D721Med (cell line): Measurements from ENCODE around the gene C1orf115.
A peak's percentile ranks its signal among the peaks of the same experiment; 100 is the strongest.
"Not testable (repeated sequence)": the region's sequence is repeated elsewhere in the genome, so short reads cannot be mapped to it uniquely, and the experiment has no call there.

ENCODE experiments used
- DNase-seq: peaks from one replicate; pipeline ENCODE4 v3.0.0; 2011; ENCODE audit warnings: low spot score; ENCODE audit not compliant: insufficient read length
- FAIRE-seq: peaks from 2 replicates; lab custom pipeline; 2011; peaks lifted over from hg19 to GRCh38; lab: Jason Lieb, UNC
- CTCF ChIP-seq: IDR thresholded peaks from 2 replicates; pipeline ENCODE4 v1.5.1; 2012; ENCODE audit warnings: mild to moderate bottlenecking, control low read depth; ENCODE audit not compliant: insufficient read depth; ENCODE audit errors: missing control alignments

Gene C1orf115

GRCh38 chr1:220708936-220709801 is 19.0 kb downstream of the C1orf115 start:
- no peak for TF ChIP-seq CTCF
- FAIRE-seq (no peak), DNase-seq (no peak)

- DNase-seq: no peak
- TF ChIP-seq CTCF: no peak
- FAIRE-seq: no peak
Measured at GRCh38 chr1:220710333-220710732, 20.2 kb downstream of the C1orf115 start.

GRCh38 chr1:220711056-220711809 is 21.1 kb downstream of the C1orf115 start:
- DNase-seq (no peak), FAIRE-seq (no peak)
- no peak for TF ChIP-seq CTCF

GRCh38 chr1:220715986-220716385 is 25.8 kb downstream of the C1orf115 start:
- peak; percentile 69 for FAIRE-seq
- DNase-seq: not testable (repeated sequence)

- no peak for FAIRE-seq
- TF ChIP-seq CTCF: no peak
- no peak for DNase-seq
Measured at GRCh38 chr1:220717800-220718640, 27.9 kb downstream of the C1orf115 start.

- not testable (repeated sequence) for DNase-seq
Measured at GRCh38 chr1:220721266-220721665, 31.1 kb downstream of the C1orf115 start.

GRCh38 chr1:220726634-220727033 is 36.5 kb downstream of the C1orf115 start:
- no peak for TF ChIP-seq CTCF
- FAIRE-seq (no peak), DNase-seq (no peak)

More at GRCh38 chr1:220721266-220721665, 31.1 kb downstream of the C1orf115 start:
- not testable (repeated sequence) for FAIRE-seq
